Mesothelial cell of epicardium (in vitro differentiated cells): ENCODE results near the gene NELFB. TPM values are rescaled to one million over a fixed set of nuclear protein-coding genes. Genes with fewer than 3 reads are reported as not detected.
A peak's percentile ranks its signal among the peaks of the same experiment; 100 is the strongest.

Experiments used
- DNase-seq, 2 experiments: peaks; one replicate each; pipeline ENCODE4 v3.0.0; 2021; ENCODE audit warnings: low spot score in 2 of 2; ENCODE audit not compliant: unreplicated experiment in 2 of 2
- H3K27ac Mint-ChIP-seq: 2 replicates; pipeline ENCODE4 v1.8.0; 2021; ENCODE audit warnings: mixed read lengths
- H3K27me3 Mint-ChIP-seq: 2 replicates; pipeline ENCODE4 v1.8.0; 2021; ENCODE audit warnings: low read depth, mixed read lengths
- H3K36me3 Mint-ChIP-seq: 2 replicates; pipeline ENCODE4 v1.8.0; 2021; ENCODE audit warnings: mixed read lengths
- H3K4me1 Mint-ChIP-seq: 2 replicates; pipeline ENCODE4 v1.8.0; 2021; ENCODE audit warnings: mixed read lengths
- H3K4me3 Mint-ChIP-seq: 2 replicates; pipeline ENCODE4 v1.8.0; 2021; ENCODE audit warnings: mild to moderate bottlenecking, moderate library complexity, mixed read lengths
- H3K9me3 Mint-ChIP-seq: 2 replicates; pipeline ENCODE4 v1.8.0; 2021; ENCODE audit warnings: mixed read lengths
- CTCF ChIP-seq: fragments of 200-600 bp; sonication (generic); IDR thresholded peaks from one replicate; pipeline ENCODE4 v1.5.0; 2021; ENCODE audit warnings: antibody characterized with exemption; ENCODE audit not compliant: unreplicated experiment
- total RNA-seq: library from RNA; stranded (reverse); gene quantifications from 3 replicates; pipeline ENCODE4 v1.2.1, GENCODE V29; 2021

NELFB gene
- total RNA-seq, result 51.6 to 54.8 TPM (median 53.3 TPM) in 3 replicates

DNA sequence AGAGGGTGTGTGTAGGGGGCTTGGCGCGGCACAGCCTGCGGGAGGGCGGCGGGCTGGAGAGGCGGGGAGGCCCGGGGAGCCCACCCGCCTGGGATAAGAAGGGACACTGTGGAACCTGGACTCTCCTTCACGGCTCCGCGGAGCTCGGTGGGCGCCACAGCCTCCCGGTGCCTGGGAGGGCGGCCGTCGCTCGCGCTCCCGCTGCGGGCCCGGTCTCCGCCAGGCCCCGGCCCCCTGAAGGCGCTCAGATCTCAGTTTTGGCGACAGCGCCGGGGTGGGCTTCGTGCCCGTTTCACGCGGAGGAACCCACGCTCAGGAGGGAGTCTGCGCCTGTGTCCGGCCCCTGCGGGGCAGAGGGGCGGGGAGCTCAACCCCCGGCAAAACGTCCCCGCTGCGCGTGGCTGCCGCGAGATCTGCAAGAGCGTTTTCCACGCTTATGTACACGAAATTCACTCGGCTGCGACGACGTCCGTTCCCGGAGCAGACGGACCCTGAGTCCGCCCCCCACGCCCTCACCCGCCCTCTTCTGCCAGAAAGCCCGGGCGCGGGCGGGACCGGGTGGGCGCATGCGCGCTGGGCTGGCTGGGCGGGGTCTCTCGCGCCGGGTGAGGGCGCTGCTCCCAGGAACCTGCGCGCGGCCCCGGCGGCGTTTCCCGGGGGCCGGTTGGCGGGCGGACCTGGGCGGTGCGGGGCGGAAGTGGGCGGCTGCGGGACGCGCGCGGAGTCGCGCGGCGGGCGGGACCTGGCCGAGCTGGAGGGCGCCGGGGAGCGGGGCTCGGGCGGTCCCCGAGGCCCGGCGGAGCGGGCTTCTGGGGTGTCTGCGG, at the start of gene NELFB:
NELFB (plus strand) TSS at position 704 of the 824 bp plus-strand sequence.
- H3K27me3 Mint-ChIP-seq, result no peaks in the 10 kb centered on the region

DNA sequence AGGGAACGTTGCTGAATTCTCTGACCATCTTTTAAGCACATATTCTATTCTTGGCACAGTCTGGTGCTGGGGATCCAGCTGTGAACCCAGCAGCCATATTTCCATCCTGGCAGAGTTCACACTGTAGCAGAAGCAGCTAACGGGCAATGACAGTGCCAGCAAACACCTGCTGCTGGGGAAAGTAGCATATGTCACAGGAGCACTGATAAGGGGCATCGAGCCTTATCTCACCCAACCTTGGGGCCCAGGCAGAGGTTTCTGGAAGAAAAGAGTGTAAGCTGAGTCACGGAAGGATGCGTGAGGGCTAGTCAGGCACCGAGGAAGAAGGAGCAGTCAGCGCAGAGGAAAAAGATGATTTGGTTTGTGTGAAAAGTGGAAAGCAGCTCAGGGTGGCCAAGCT, 48.5 kb upstream of the NELFB start:
- TF ChIP-seq CTCF, result no peak

More for the DNA sequence above, at the start of gene NELFB:
- no peaks in the 10 kb centered on the region for H3K9me3 Mint-ChIP-seq
- H3K36me3 Mint-ChIP-seq, result no peaks in the 10 kb centered on the region
- no peak for TF ChIP-seq CTCF
- peak within 1 kb of the TSS; percentile 51 for H3K27ac Mint-ChIP-seq
- peak within 1 kb of the TSS; percentile 89 for H3K4me3 Mint-ChIP-seq
- peaks cover 14% of the 10 kb centered on the region for H3K4me1 Mint-ChIP-seq
- DNase-seq, result peak; percentile 92 to 99

GRCh38 chr9:137211532-137211931, 43.6 kb upstream of the NELFB start:
- Mint-ChIP-seq H3K9me3 (no peaks in the 10 kb centered on the region), H3K4me1 (peaks cover 4% of the 10 kb centered on the region), H3K27me3 (no peaks in the 10 kb centered on the region), H3K4me3 (no peak overlapping the region), H3K36me3 (peaks cover 15% of the 10 kb centered on the region), H3K27ac (no peak overlapping the region)
- TF ChIP-seq CTCF, result no peak
- no peak for DNase-seq

More for the DNA sequence above, 48.5 kb upstream of the NELFB start:
- peak overlapping the region; percentile 95 for H3K4me3 Mint-ChIP-seq
- peaks cover 30% of the 10 kb centered on the region for H3K4me1 Mint-ChIP-seq
- DNase-seq, result no peak
- H3K9me3 Mint-ChIP-seq, result no peaks in the 10 kb centered on the region
- H3K27ac Mint-ChIP-seq, result peak overlapping the region; percentile 94
- no peaks in the 10 kb centered on the region for H3K27me3 Mint-ChIP-seq
- peaks cover 12% of the 10 kb centered on the region for H3K36me3 Mint-ChIP-seq

DNA sequence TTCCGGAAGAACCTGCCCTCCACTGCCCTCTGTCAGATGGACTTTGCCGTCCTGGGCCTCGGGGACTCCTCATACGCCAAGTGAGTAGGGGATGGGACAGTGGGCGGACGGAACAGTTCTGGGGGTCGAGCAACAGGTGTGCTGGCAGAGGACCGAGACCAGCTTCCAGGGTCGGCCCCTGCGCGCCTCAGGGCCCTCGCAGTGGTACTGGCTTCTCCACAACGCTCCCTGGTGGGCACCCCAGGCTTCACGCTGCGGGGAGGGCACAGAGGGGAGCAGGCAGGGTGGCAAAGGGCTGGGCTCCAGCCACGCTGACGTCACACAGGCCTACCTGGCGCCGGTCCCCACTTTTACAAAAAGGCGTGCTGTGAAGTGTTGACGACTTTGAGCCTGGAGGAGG, 42.6 kb upstream of the NELFB start:
- peaks cover 11% of the 10 kb centered on the region for H3K36me3 Mint-ChIP-seq
- no peak overlapping the region for H3K4me3 Mint-ChIP-seq
- H3K4me1 Mint-ChIP-seq, result peaks cover 4% of the 10 kb centered on the region
- H3K27me3 Mint-ChIP-seq, result no peaks in the 10 kb centered on the region
- no peak for TF ChIP-seq CTCF
- no peak for DNase-seq
- no peaks in the 10 kb centered on the region for H3K9me3 Mint-ChIP-seq
- H3K27ac Mint-ChIP-seq, result no peak overlapping the region

GRCh38 chr9:137213160-137214060, 41.7 kb upstream of the NELFB start:
- Mint-ChIP-seq H3K27me3 (no peaks in the 10 kb centered on the region), H3K4me1 (peaks cover 4% of the 10 kb centered on the region), H3K27ac (no peak overlapping the region), H3K9me3 (no peaks in the 10 kb centered on the region), H3K4me3 (no peak overlapping the region), H3K36me3 (peaks cover 10% of the 10 kb centered on the region)
- DNase-seq, result no peak
- TF ChIP-seq CTCF, result no peak
